H1 (cell line): ENCODE results near the gene SLX4IP. TPM values are rescaled to one million over a fixed set of nuclear protein-coding genes. Genes with fewer than 3 reads are reported as not detected.

Experiments
- CTCF ChIA-PET: fragments of 300-600 bp; sonication (Branson Sonifier 250); formaldehyde crosslinking; loops from one replicate; lab custom pipeline; 2021; ENCODE audit not compliant: partially characterized antibody; lab: Charles Lee
- POLR2A ChIA-PET: fragments of 300-600 bp; sonication (Branson Sonifier 250); formaldehyde crosslinking; loops from one replicate; lab custom pipeline; 2021; ENCODE audit warnings: inconsistent platforms; ENCODE audit not compliant: partially characterized antibody; lab: Charles Lee
- DNase-seq, 2 experiments: peaks; one replicate each; pipeline versions ENCODE4 v3.0.0 to v3.0.0-alpha.2; 2010 to 2022; ENCODE audit warnings: low spot score in 2 of 2, low read depth in 1 of 2, mixed read lengths in 1 of 2
- FAIRE-seq: peaks from 2 replicates; lab custom pipeline; 2011; peaks lifted over from hg19 to GRCh38; lab: Jason Lieb, UNC
- H2AFZ ChIP-seq: 2 replicates; pipeline ENCODE4 v1.8.1; 2012; ENCODE audit warnings: low read length, inconsistent platforms
- H2AK5ac ChIP-seq: 2 replicates; pipeline ENCODE4 v1.6.1; 2013; ENCODE audit warnings: low read depth, low read length
- H2BK120ac ChIP-seq: replicated peaks from 2 replicates; pipeline ENCODE3; 2013; ENCODE audit warnings: low read depth, low read length, inconsistent platforms
- H2BK12ac ChIP-seq: 2 replicates; pipeline ENCODE4 v1.6.1; 2013; ENCODE audit warnings: low read depth, low read length
- H2BK15ac ChIP-seq: 2 replicates; pipeline ENCODE4 v1.6.1; 2013; ENCODE audit warnings: low read length
- H2BK20ac ChIP-seq: 2 replicates; pipeline ENCODE4 v1.6.1; 2013; ENCODE audit warnings: low read length
- H2BK5ac ChIP-seq: 2 replicates; pipeline ENCODE4 v1.6.1; 2013; ENCODE audit warnings: low read depth, low read length
- H3K14ac ChIP-seq: 2 replicates; pipeline ENCODE4 v1.6.1; 2013; ENCODE audit warnings: inconsistent platforms; ENCODE audit not compliant: insufficient read length
- H3K18ac ChIP-seq: 2 replicates; pipeline ENCODE4 v1.6.1; 2013; ENCODE audit warnings: low read length; ENCODE audit errors: extremely low read depth
- H3K23ac ChIP-seq: 2 replicates; pipeline ENCODE4 v1.6.1; 2013; ENCODE audit warnings: inconsistent platforms; ENCODE audit not compliant: insufficient read length
- H3K23me2 ChIP-seq: 2 replicates; pipeline ENCODE4 v1.6.1; 2013; ENCODE audit warnings: low read depth, low read length
- H3K27ac ChIP-seq: 2 replicates; pipeline ENCODE4 v1.6.1; 2011; ENCODE audit warnings: low read depth, low read length, inconsistent platforms
- H3K27me3 ChIP-seq, 4 experiments: replicated peaks in 1 of 4; 1 replicate in 1 of 4; 2 replicates in 3 of 4; pipeline versions ENCODE4 v1.6.1 to v1.8.1; 2011 to 2013; ENCODE audit warnings: low read length in 3 of 4, mild to moderate bottlenecking in 3 of 4, inconsistent platforms in 2 of 4, mixed read lengths in 2 of 4, moderate library complexity in 1 of 4; ENCODE audit not compliant: control insufficient read depth in 3 of 4, insufficient read depth in 3 of 4; ENCODE audit errors: extremely low read depth in 1 of 4
- H3K36me3 ChIP-seq, 4 experiments: 2 replicates each; pipeline versions ENCODE4 v1.6.1 to v1.8.1; 2011 to 2013; ENCODE audit warnings: mild to moderate bottlenecking in 4 of 4, low read length in 3 of 4, moderate library complexity in 2 of 4, control low read depth in 1 of 4, inconsistent platforms in 1 of 4; ENCODE audit not compliant: insufficient read depth in 4 of 4, control insufficient read depth in 2 of 4
- H3K4ac ChIP-seq: replicated peaks from 2 replicates; pipeline ENCODE3; 2013; ENCODE audit warnings: low read length, low read depth, mixed read lengths, inconsistent platforms; ENCODE audit not compliant: insufficient read length
- H3K4me1 ChIP-seq, 4 experiments: replicated peaks in 1 of 4; 1 replicate in 1 of 4; 2 replicates in 3 of 4; pipeline versions ENCODE4 v1.6.1 to v1.8.1; 2011 to 2013; ENCODE audit warnings: low read length in 3 of 4, inconsistent platforms in 2 of 4, mixed read lengths in 1 of 4; ENCODE audit not compliant: insufficient read depth in 4 of 4, control insufficient read depth in 3 of 4
- H3K4me2 ChIP-seq, 2 experiments: 2 replicates each; pipeline versions ENCODE4 v1.6.1 to v1.8.1; 2011 to 2013; ENCODE audit warnings: low read depth in 2 of 2, low read length in 2 of 2, control low read depth in 1 of 2, inconsistent platforms in 1 of 2, mild to moderate bottlenecking in 1 of 2; ENCODE audit not compliant: insufficient read depth in 1 of 2
- H3K4me3 ChIP-seq, 4 experiments: fragments of 200-600, 300-600 bp in 1 of 4; sonication (generic), shearing (Covaris generic), sonication (Bioruptor Twin) in 1 of 4; 2 replicates each; pipeline versions ENCODE4 v1.5.1 to v1.8.1; 2011 to 2016; ENCODE audit warnings: low read length in 4 of 4, low read depth in 3 of 4, control low read depth in 2 of 4, inconsistent platforms in 2 of 4, mild to moderate bottlenecking in 2 of 4, mixed read lengths in 1 of 4, moderate library complexity in 1 of 4; ENCODE audit not compliant: insufficient read depth in 2 of 4; ENCODE audit errors: extremely low read depth in 1 of 4
- H3K56ac ChIP-seq: replicated peaks from 2 replicates; pipeline ENCODE3; 2013; ENCODE audit warnings: low read depth, mild to moderate bottlenecking, mixed read lengths, low read length, inconsistent platforms; ENCODE audit not compliant: insufficient read length
- H3K79me1 ChIP-seq: 2 replicates; pipeline ENCODE4 v1.6.1; 2013; ENCODE audit warnings: low read depth, low read length, control low read depth
- H3K79me2 ChIP-seq, 2 experiments: 2 replicates each; pipeline versions ENCODE4 v1.6.1 to v1.8.1; 2012 to 2013; ENCODE audit warnings: low read length in 2 of 2, mild to moderate bottlenecking in 2 of 2, inconsistent platforms in 1 of 2; ENCODE audit not compliant: insufficient read depth in 2 of 2, control insufficient read depth in 1 of 2
- H3K9ac ChIP-seq, 4 experiments: replicated peaks in 1 of 4; 1 replicate in 1 of 4; 2 replicates in 3 of 4; pipeline versions ENCODE4 v1.6.1 to v1.8.1; 2011 to 2013; ENCODE audit warnings: low read depth in 3 of 4, low read length in 3 of 4, control low read depth in 2 of 4, mild to moderate bottlenecking in 2 of 4, moderate library complexity in 2 of 4, inconsistent platforms in 1 of 4; ENCODE audit errors: extremely low read depth in 1 of 4
- H3K9me3 ChIP-seq, 2 experiments: 2 replicates each; pipeline versions ENCODE4 v1.6.1 to v1.8.1; 2012 to 2013; ENCODE audit warnings: mild to moderate bottlenecking in 2 of 2, moderate library complexity in 2 of 2, control low read depth in 1 of 2, inconsistent platforms in 1 of 2, low read depth in 1 of 2, low read length in 1 of 2, mixed read lengths in 1 of 2; ENCODE audit not compliant: insufficient read depth in 2 of 2
- H4K20me1 ChIP-seq, 2 experiments: replicated peaks in 1 of 2; 2 replicates each; pipeline versions ENCODE3 to v1.8.1; 2011 to 2013; ENCODE audit warnings: inconsistent platforms in 2 of 2, low read length in 2 of 2, mild to moderate bottlenecking in 1 of 2; ENCODE audit not compliant: insufficient read depth in 2 of 2, control insufficient read depth in 1 of 2
- H4K5ac ChIP-seq: 2 replicates; pipeline ENCODE4 v1.6.1; 2013; ENCODE audit warnings: low read length, low read depth, mixed read lengths, inconsistent platforms; ENCODE audit not compliant: insufficient read length
- H4K8ac ChIP-seq: 2 replicates; pipeline ENCODE4 v1.8.0; 2013; ENCODE audit warnings: mild to moderate bottlenecking, moderate library complexity, low read length, inconsistent platforms; ENCODE audit not compliant: insufficient read depth; ENCODE audit errors: extremely low read depth
- H4K91ac ChIP-seq: replicated peaks from 2 replicates; pipeline ENCODE3; 2013; ENCODE audit warnings: low read length, mixed read lengths, inconsistent platforms; ENCODE audit not compliant: insufficient read length
- PHF8 ChIP-seq: fragments of 200-600 bp; sonication (generic); conservative IDR thresholded peaks from 2 replicates; pipeline ENCODE4 v1.7.1; 2012; ENCODE audit warnings: low read depth, mild to moderate bottlenecking, inconsistent platforms, low read length, moderate library complexity
- SP2 ChIP-seq: IDR thresholded peaks from 2 replicates; pipeline ENCODE4 v1.6.1; 2012; ENCODE audit warnings: mild to moderate bottlenecking, low read length, inconsistent platforms
- WGBS, 2 experiments: shearing (Covaris generic) in 1 of 2; methylation state at CpG; one replicate each; pipeline versions ENCODE4 v1.1.6 to v1.1.7; 2013 to 2015; ENCODE audit warnings: low lambda C conversion rate in 2 of 2, mixed read lengths in 2 of 2, inconsistent platforms in 1 of 2, low coverage in 1 of 2, missing lambda C conversion rate in 1 of 2; ENCODE audit not compliant: insufficient replicate concordance in 2 of 2, insufficient coverage in 1 of 2, insufficient read length in 1 of 2; ENCODE audit errors: extremely low coverage in 1 of 2, missing lambda C conversion rate in 1 of 2; 5-methylcytosine and 5-hydroxymethylcytosine counted together
- polyA plus RNA-seq, 7 experiments: library from polyadenylated mRNA; depleted of rRNA in 3 of 7; stranded (reverse) in 5 of 7; unstranded in 2 of 7; fragments of >200 nt in 5 of 7; fragments of 200-250 nt in 2 of 7; gene quantifications; 1 replicate in 5 of 7; 2 replicates in 1 of 7; 4 replicates in 1 of 7; pipeline versions ENCODE4 v1.2.1 to v1.2.3, GENCODE V29; 2011 to 2013; ENCODE audit warnings: missing spikeins in 2 of 7, mixed read lengths in 2 of 7
- total RNA-seq: library from RNA; stranded (reverse); fragmentation: NEBNext Ultra II Directional; extraction: Animal tissue kit (Norgen Biotek cat#: 25700); gene quantifications from 2 replicates; pipeline ENCODE4 v1.2.1, GENCODE V29; 2021

Gene SLX4IP
- total and polyA plus RNA-seq, 2 of the 8 experiments (the other 6 are each of a cell fraction or from before 2014, with no cell fraction given): 2.4 to 8.7 TPM

- H3K18ac ChIP-seq: no peak overlapping the region
- H2BK12ac ChIP-seq: no peak overlapping the region
- no peak for DNase-seq
- H2BK20ac ChIP-seq: no peak overlapping the region
- whole genome bisulfite sequencing, 2 experiments: 79% methylated on average over 1 of the region's 1 CpG; no CpG with 5 or more reads in 1 of the 2 experiments
- H3K56ac ChIP-seq: no peak overlapping the region
- no peak overlapping the region for H3K4me3 ChIP-seq
- no peak overlapping the region for H4K91ac ChIP-seq
- no peaks in the 10 kb centered on the region for H3K27me3 ChIP-seq
- no peaks in the 10 kb centered on the region for H3K9me3 ChIP-seq
- H2AK5ac ChIP-seq: no peak overlapping the region
- no peaks in the 10 kb centered on the region for H3K23me2 ChIP-seq
- H2BK5ac ChIP-seq: no peak overlapping the region
- H2BK15ac ChIP-seq: no peak overlapping the region
- no peak overlapping the region for H3K27ac ChIP-seq
- no peak overlapping the region for H3K14ac ChIP-seq
- H2AFZ ChIP-seq: no peak overlapping the region
- H3K79me2 ChIP-seq: no peaks in the 10 kb centered on the region
- no peak overlapping the region for H3K9ac ChIP-seq
- no peaks in the 10 kb centered on the region for H4K20me1 ChIP-seq
- CTCF ChIA-PET: no interaction called here
- H3K4me2 ChIP-seq: no peak overlapping the region; a peak in 1 of 4 replicates
- no peak overlapping the region for H3K4ac ChIP-seq
- no peak for FAIRE-seq
- H4K5ac ChIP-seq: no peak overlapping the region
- POLR2A ChIA-PET: no interaction called here
- no peaks in the 10 kb centered on the region for H3K36me3 ChIP-seq
- H2BK120ac ChIP-seq: no peak overlapping the region
- H4K8ac ChIP-seq: no peak overlapping the region
- H3K79me1 ChIP-seq: no peaks in the 10 kb centered on the region
- peaks cover 0 to 6% (median 2%) of the 10 kb centered on the region in 4 experiments; a peak in 2 of 7 replicates for H3K4me1 ChIP-seq
- no peak overlapping the region for H3K23ac ChIP-seq
- TF ChIP-seq SP2 (no peak), PHF8 (no peak)
These were observed 144.8 kb downstream of the SLX4IP start for GRCh38 chr20:10579942-10580341.
